Gastrocnemius medialis (tissue), 4 donors: ENCODE results near the gene JAM3. TPM values are rescaled to one million over a fixed set of nuclear protein-coding genes. Genes with fewer than 3 reads are reported as not detected.

Experiments
- ATAC-seq, 2 donors: fragments of 150-250 bp; one replicate each; pipeline ENCODE4 v1.9.1; 2016
- DNase-seq, 2 donors: peaks; one replicate each; pipeline ENCODE4 v3.0.0-alpha.2; 2019
- H3K27ac ChIP-seq, 4 donors: fragments of 200-600 bp; sonication (generic); 1 replicate in 1 of 4; 2 replicates in 3 of 4; pipeline ENCODE4 v1.5.1; 2016 to 2018; ENCODE audit warnings: mild to moderate bottlenecking in 2 of 4, moderate library complexity in 1 of 4
- H3K27me3 ChIP-seq, 3 donors: fragments of 200-600 bp; sonication (generic) in 2 of 3; 1 replicate in 1 of 3; 2 replicates in 2 of 3; pipeline versions ENCODE4 v1.5.1 to v1.6.0; 2016 to 2019; ENCODE audit warnings: mild to moderate bottlenecking in 1 of 3, moderate library complexity in 1 of 3
- H3K36me3 ChIP-seq, 2 donors: fragments of 200-600 bp; sonication (generic) in 1 of 2; one replicate each; pipeline ENCODE4 v1.5.1; 2017 to 2018
- H3K4me1 ChIP-seq, 2 donors: fragments of 200-600 bp; sonication (generic) in 1 of 2; one replicate each; pipeline ENCODE4 v1.5.1; 2016 to 2017; ENCODE audit warnings: mild to moderate bottlenecking in 2 of 2
- H3K4me3 ChIP-seq, 4 donors: fragments of 200-600 bp; sonication (generic) in 3 of 4; 1 replicate in 1 of 4; 2 replicates in 3 of 4; pipeline ENCODE4 v1.5.1; 2016 to 2019; ENCODE audit warnings: mild to moderate bottlenecking in 2 of 4
- H3K9me3 ChIP-seq, 3 donors: fragments of 200-600 bp; sonication (generic) in 2 of 3; 1 replicate in 1 of 3; 2 replicates in 2 of 3; pipeline ENCODE4 v1.5.1; 2016 to 2019
- POLR2A ChIP-seq, 2 donors: fragments of 450-650 bp; IDR thresholded peaks; one replicate each; pipeline ENCODE4 v1.6.1; 2017; ENCODE audit warnings: antibody characterized with exemption in 2 of 2, mild to moderate bottlenecking in 2 of 2, moderate library complexity in 2 of 2
- in situ Hi-C, 4 donors: fragments of 200-750 bp; cut with MboI; loops; one replicate each; pipeline versions ENCODE4 v1.15.0 to v1.8.0; 2017; ENCODE audit warnings: low sequenced_read_pairs in 4 of 4
- intact Hi-C: fragments of 100-400 bp; cut with DNase I; formaldehyde crosslinking; loops from one replicate; pipeline ENCODE4 v1.15.1; 2023; ENCODE audit warnings: low total_unique reads
- total RNA-seq, 4 donors: library from RNA; depleted of rRNA; stranded (reverse); fragments of >200 nt; gene quantifications; one replicate each; pipeline versions ENCODE4 v1.1.0 to v1.2.3, GENCODE V29; 2016
- TF ChIP-seq, protein P1 (sequence below), 5 experiments: fragments of 450-650 bp in 3 of 5; fragments of 200-600 bp in 2 of 5; sonication (generic) in 2 of 5; IDR thresholded peaks in 4 of 5; conservative IDR thresholded peaks in 1 of 5; 1 replicate in 4 of 5; 2 replicates in 1 of 5; pipeline ENCODE4 v1.5.1; 2016 to 2019; ENCODE audit warnings: antibody characterized with exemption in 5 of 5, mild to moderate bottlenecking in 3 of 5, moderate library complexity in 3 of 5

Gene JAM3
- total RNA-seq, 4 donors from 2014 or later, result 3.5 to 9.7 (median 6.2) TPM

DNA sequence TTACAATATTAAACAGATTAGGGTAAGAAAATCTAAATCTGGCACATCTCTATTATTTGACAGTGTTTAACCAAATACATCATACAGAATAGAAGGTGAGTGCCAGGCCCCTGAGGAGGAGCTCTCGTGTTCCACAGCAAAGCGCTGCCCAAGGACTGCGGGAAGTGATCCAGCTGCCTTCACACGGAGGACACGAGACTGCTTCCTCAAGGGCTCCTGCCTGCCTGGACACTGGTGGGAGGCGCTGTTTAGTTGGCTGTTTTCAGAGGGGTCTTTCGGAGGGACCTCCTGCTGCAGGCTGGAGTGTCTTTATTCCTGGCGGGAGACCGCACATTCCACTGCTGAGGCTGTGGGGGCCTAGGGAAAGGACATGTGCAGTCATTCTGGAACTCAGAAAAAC is 83.8 kb downstream of the JAM3 start:
- Histone ChIP-seq H3K36me3 (peaks cover 0 to 35% of the 10 kb centered on the region in 2 donors), H3K9me3 (no peaks in the 10 kb centered on the region), H3K4me1 (no peaks in the 10 kb centered on the region), H3K4me3 (no peak overlapping the region), H3K27me3 (no peaks in the 10 kb centered on the region), H3K27ac (no peak overlapping the region)
- intact Hi-C loops (no loop called here), in situ Hi-C loops (no loop called here)
- TF ChIP-seq POLR2A (IDR thresholded peaks at IDR 0.05), result no peak
- TF ChIP-seq, protein P1, sequence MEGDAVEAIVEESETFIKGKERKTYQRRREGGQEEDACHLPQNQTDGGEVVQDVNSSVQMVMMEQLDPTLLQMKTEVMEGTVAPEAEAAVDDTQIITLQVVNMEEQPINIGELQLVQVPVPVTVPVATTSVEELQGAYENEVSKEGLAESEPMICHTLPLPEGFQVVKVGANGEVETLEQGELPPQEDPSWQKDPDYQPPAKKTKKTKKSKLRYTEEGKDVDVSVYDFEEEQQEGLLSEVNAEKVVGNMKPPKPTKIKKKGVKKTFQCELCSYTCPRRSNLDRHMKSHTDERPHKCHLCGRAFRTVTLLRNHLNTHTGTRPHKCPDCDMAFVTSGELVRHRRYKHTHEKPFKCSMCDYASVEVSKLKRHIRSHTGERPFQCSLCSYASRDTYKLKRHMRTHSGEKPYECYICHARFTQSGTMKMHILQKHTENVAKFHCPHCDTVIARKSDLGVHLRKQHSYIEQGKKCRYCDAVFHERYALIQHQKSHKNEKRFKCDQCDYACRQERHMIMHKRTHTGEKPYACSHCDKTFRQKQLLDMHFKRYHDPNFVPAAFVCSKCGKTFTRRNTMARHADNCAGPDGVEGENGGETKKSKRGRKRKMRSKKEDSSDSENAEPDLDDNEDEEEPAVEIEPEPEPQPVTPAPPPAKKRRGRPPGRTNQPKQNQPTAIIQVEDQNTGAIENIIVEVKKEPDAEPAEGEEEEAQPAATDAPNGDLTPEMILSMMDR (IDR thresholded peaks at IDR 0.05 in 4 of 5, conservative IDR thresholded peaks at IDR 0.05 in 1 of 5), result no peak
- no peak for DNase-seq
- ATAC-seq, result no peak

GRCh38 chr11:134153147-134153905 is 84.5 kb downstream of the JAM3 start:
- peaks cover 0 to 40% of the 10 kb centered on the region in 2 donors for H3K36me3 ChIP-seq
- intact Hi-C loops (no loop called here), in situ Hi-C loops (no loop called here)
- no peaks in the 10 kb centered on the region for H3K9me3 ChIP-seq
- no peaks in the 10 kb centered on the region for H3K27me3 ChIP-seq
- TF ChIP-seq, protein P1 (IDR thresholded peaks at IDR 0.05 in 4 of 5, conservative IDR thresholded peaks at IDR 0.05 in 1 of 5), result no peak
- TF ChIP-seq POLR2A (IDR thresholded peaks at IDR 0.05), result no peak
- H3K4me3 ChIP-seq, result no peak overlapping the region
- no peaks in the 10 kb centered on the region for H3K4me1 ChIP-seq
- DNase-seq (no peak), ATAC-seq (no peak)
- H3K27ac ChIP-seq, result no peak overlapping the region

- Histone ChIP-seq H3K9me3 (no peaks in the 10 kb centered on the region), H3K4me3 (no peak overlapping the region), H3K4me1 (no peaks in the 10 kb centered on the region), H3K27ac (no peak overlapping the region), H3K36me3 (peaks cover 0 to 51% of the 10 kb centered on the region in 2 donors), H3K27me3 (no peaks in the 10 kb centered on the region)
- ATAC-seq (no peak), DNase-seq (no peak)
- in situ Hi-C loops, result no loop called here
- TF ChIP-seq POLR2A (IDR thresholded peaks at IDR 0.05), result no peak
- TF ChIP-seq, protein P1 (IDR thresholded peaks at IDR 0.05 in 4 of 5, conservative IDR thresholded peaks at IDR 0.05 in 1 of 5), result no peak
- intact Hi-C loops, result no loop called here
Measured at GRCh38 chr11:134154441-134154840, 85.6 kb downstream of the JAM3 start.

GRCh38 chr11:134155456-134155855 is 86.6 kb downstream of the JAM3 start:
- no peaks in the 10 kb centered on the region for H3K4me1 ChIP-seq
- no peaks in the 10 kb centered on the region for H3K27me3 ChIP-seq
- in situ Hi-C loops (no loop called here), intact Hi-C loops (no loop called here)
- no peaks in the 10 kb centered on the region for H3K9me3 ChIP-seq
- no peak overlapping the region for H3K4me3 ChIP-seq
- H3K27ac ChIP-seq, result no peak overlapping the region
- no peak for ATAC-seq
- TF ChIP-seq, protein P1 (IDR thresholded peaks at IDR 0.05 in 4 of 5, conservative IDR thresholded peaks at IDR 0.05 in 1 of 5), result no peak
- no peak for TF ChIP-seq POLR2A (IDR thresholded peaks at IDR 0.05)
- H3K36me3 ChIP-seq, result peaks cover 0 to 61% of the 10 kb centered on the region in 2 donors
- no peak for DNase-seq
